HG03520 (cell line): ENCODE measurements around the gene RAB44.

ENCODE experiments used
- ATAC-seq: cut with Tn5 transposase; IDR thresholded peaks from one replicate; pipeline ENCODE4 v1.9.1; 2021; ENCODE audit warnings: mild to moderate bottlenecking, moderate library complexity; ENCODE audit not compliant: unreplicated experiment

Gene RAB44

GRCh38 chr6:36727505-36728021, 29.9 kb downstream of the RAB44 start:
- ATAC-seq = no peak

GRCh38 chr6:36728289-36729160, 30.9 kb downstream of the RAB44 start:
- ATAC-seq = no peak

GRCh38 chr6:36729161-36729524, 31.5 kb downstream of the RAB44 start:
- ATAC-seq = no peak

- no peak for ATAC-seq
These were observed 33.1 kb downstream of the RAB44 start for GRCh38 chr6:36730424-36731380.

GRCh38 chr6:36731622-36732310, 34.1 kb downstream of the RAB44 start:
- no peak for ATAC-seq

- ATAC-seq = no peak
These were observed 35.7 kb downstream of the RAB44 start for GRCh38 chr6:36733300-36733699.

- no peak for ATAC-seq
These were observed 36.9 kb downstream of the RAB44 start for GRCh38 chr6:36734486-36735060.

GRCh38 chr6:36735110-36736071, 37.8 kb downstream of the RAB44 start:
- ATAC-seq = no peak

GRCh38 chr6:36737043-36737785, 39.6 kb downstream of the RAB44 start:
- ATAC-seq = no peak

- no peak for ATAC-seq
These were observed 40.5 kb downstream of the RAB44 start for GRCh38 chr6:36738108-36738507.

GRCh38 chr6:36739947-36740817, 42.6 kb downstream of the RAB44 start:
- no peak for ATAC-seq

GRCh38 chr6:36740818-36741179, 43.2 kb downstream of the RAB44 start:
- ATAC-seq = no peak

GRCh38 chr6:36742146-36742545, 44.5 kb downstream of the RAB44 start:
- no peak for ATAC-seq

- ATAC-seq = no peak
These were observed 45.4 kb downstream of the RAB44 start for GRCh38 chr6:36743032-36743431.

GRCh38 chr6:36743538-36744303, 46.1 kb downstream of the RAB44 start:
- no peak for ATAC-seq

- no peak for ATAC-seq
These were observed 46.7 kb downstream of the RAB44 start for GRCh38 chr6:36744304-36744673.

- ATAC-seq = no peak
These were observed 47.7 kb downstream of the RAB44 start for GRCh38 chr6:36745283-36745682.
